ENCODE data around the gene ADARB1. TPM values are rescaled to one million over a fixed set of nuclear protein-coding genes. Genes with fewer than 3 reads are reported as not detected.

ADARB1 gene
- total RNA-seq, 1 donor from 2014 or later, result 25.9 TPM

- Mint-ChIP-seq H3K4me1 (ENCODE audit: low read depth) (peaks cover 2% of the 10 kb centered on the region), H3K9me3 (peaks cover 24% of the 10 kb centered on the region), H3K27me3 (ENCODE audit: insufficient read depth) (no peaks in the 10 kb centered on the region), H3K4me3 (no peak overlapping the region), H3K27ac (no peak overlapping the region), H3K36me3 (ENCODE audit: low read depth) (peaks cover 31% of the 10 kb centered on the region)
- DNase-seq (ENCODE audit: low spot score), result no peak
- intact Hi-C loops (cut with micrococcal nuclease), result no loop called here
These were observed 146.5 kb downstream of the ADARB1 start for GRCh38 chr21:45220714-45221490.

- intact Hi-C loops (cut with micrococcal nuclease), result no loop called here
- Mint-ChIP-seq H3K9me3 (peaks cover 13% of the 10 kb centered on the region), H3K36me3 (ENCODE audit: low read depth) (peaks cover 28% of the 10 kb centered on the region), H3K27me3 (ENCODE audit: insufficient read depth) (no peaks in the 10 kb centered on the region), H3K4me1 (ENCODE audit: low read depth) (peaks cover 13% of the 10 kb centered on the region), H3K4me3 (no peak overlapping the region), H3K27ac (no peak overlapping the region)
- DNase-seq (ENCODE audit: low spot score), result no peak
These were observed 147.6 kb downstream of the ADARB1 start for GRCh38 chr21:45222001-45222400.

- no peaks in the 10 kb centered on the region for H3K9me3 Mint-ChIP-seq
- H3K36me3 Mint-ChIP-seq (ENCODE audit: low read depth), result peaks cover 18% of the 10 kb centered on the region
- intact Hi-C loops (cut with micrococcal nuclease), result no loop called here
- H3K4me3 Mint-ChIP-seq, result no peak overlapping the region
- H3K27me3 Mint-ChIP-seq (ENCODE audit: insufficient read depth), result no peaks in the 10 kb centered on the region
- peaks cover 27% of the 10 kb centered on the region for H3K4me1 Mint-ChIP-seq (ENCODE audit: low read depth)
- DNase-seq (ENCODE audit: low spot score), result no peak
- no peak overlapping the region for H3K27ac Mint-ChIP-seq
These were observed 149.1 kb downstream of the ADARB1 start for GRCh38 chr21:45223236-45224185.

- Mint-ChIP-seq H3K27ac (no peak overlapping the region), H3K4me3 (no peak overlapping the region), H3K4me1 (ENCODE audit: low read depth) (peaks cover 34% of the 10 kb centered on the region), H3K27me3 (ENCODE audit: insufficient read depth) (no peaks in the 10 kb centered on the region), H3K36me3 (ENCODE audit: low read depth) (peaks cover 14% of the 10 kb centered on the region), H3K9me3 (no peaks in the 10 kb centered on the region)
- DNase-seq (ENCODE audit: low spot score), result no peak
- intact Hi-C loops (cut with micrococcal nuclease), result no loop called here
These were observed 150.0 kb downstream of the ADARB1 start for GRCh38 chr21:45224189-45224938.

GRCh38 chr21:45225041-45225740 lies 150.8 kb downstream of the ADARB1 start:
- DNase-seq (ENCODE audit: low spot score), result no peak
- Mint-ChIP-seq H3K27ac (no peak overlapping the region), H3K27me3 (ENCODE audit: insufficient read depth) (no peaks in the 10 kb centered on the region), H3K4me1 (ENCODE audit: low read depth) (peaks cover 34% of the 10 kb centered on the region), H3K36me3 (ENCODE audit: low read depth) (peaks cover 14% of the 10 kb centered on the region), H3K9me3 (no peaks in the 10 kb centered on the region), H3K4me3 (no peak overlapping the region)
- intact Hi-C loops (cut with micrococcal nuclease), result no loop called here

- no peak overlapping the region for H3K4me3 Mint-ChIP-seq
- peaks cover 12% of the 10 kb centered on the region for H3K36me3 Mint-ChIP-seq (ENCODE audit: low read depth)
- H3K27ac Mint-ChIP-seq, result no peak overlapping the region
- peaks cover 34% of the 10 kb centered on the region for H3K4me1 Mint-ChIP-seq (ENCODE audit: low read depth)
- DNase-seq (ENCODE audit: low spot score), result no peak
- no peaks in the 10 kb centered on the region for H3K27me3 Mint-ChIP-seq (ENCODE audit: insufficient read depth)
- intact Hi-C loops (cut with micrococcal nuclease), result no loop called here
- no peaks in the 10 kb centered on the region for H3K9me3 Mint-ChIP-seq
These were observed 151.5 kb downstream of the ADARB1 start for GRCh38 chr21:45225741-45226327.

GRCh38 chr21:45226540-45227326 lies 152.4 kb downstream of the ADARB1 start:
- Mint-ChIP-seq H3K36me3 (ENCODE audit: low read depth) (peaks cover 8% of the 10 kb centered on the region), H3K27me3 (ENCODE audit: insufficient read depth) (no peaks in the 10 kb centered on the region), H3K4me1 (ENCODE audit: low read depth) (peaks cover 34% of the 10 kb centered on the region), H3K9me3 (no peaks in the 10 kb centered on the region), H3K4me3 (no peak overlapping the region), H3K27ac (no peak overlapping the region)
- no peak for DNase-seq (ENCODE audit: low spot score)
- intact Hi-C loops (cut with micrococcal nuclease), result no loop called here

GRCh38 chr21:45227735-45228134 lies 153.4 kb downstream of the ADARB1 start:
- intact Hi-C loops (cut with micrococcal nuclease), result loop anchor here (1.0 to 2.0 kb wide), 3 partner anchors 19 to 75 kb away; no protein-coding TSS in a partner anchor
- Mint-ChIP-seq H3K36me3 (ENCODE audit: low read depth) (peaks cover 8% of the 10 kb centered on the region), H3K9me3 (no peaks in the 10 kb centered on the region), H3K4me1 (ENCODE audit: low read depth) (peaks cover 34% of the 10 kb centered on the region), H3K27ac (no peak overlapping the region), H3K27me3 (ENCODE audit: insufficient read depth) (peaks cover 9% of the 10 kb centered on the region), H3K4me3 (no peak overlapping the region)
- no peak for DNase-seq (ENCODE audit: low spot score)

- Mint-ChIP-seq H3K4me1 (ENCODE audit: low read depth) (peaks cover 34% of the 10 kb centered on the region), H3K9me3 (no peaks in the 10 kb centered on the region), H3K27ac (peak overlapping the region; percentile 41), H3K27me3 (ENCODE audit: insufficient read depth) (peaks cover 9% of the 10 kb centered on the region), H3K4me3 (no peak overlapping the region), H3K36me3 (ENCODE audit: low read depth) (peaks cover 8% of the 10 kb centered on the region)
- peak; percentile 61 for DNase-seq (ENCODE audit: low spot score)
- intact Hi-C loops (cut with micrococcal nuclease), result loop anchor here (1.0 to 2.0 kb wide), 3 partner anchors 19 to 76 kb away; no protein-coding TSS in a partner anchor
These were observed 153.8 kb downstream of the ADARB1 start for GRCh38 chr21:45228171-45228641.

GRCh38 chr21:45228656-45229240 lies 154.4 kb downstream of the ADARB1 start:
- Mint-ChIP-seq H3K9me3 (no peaks in the 10 kb centered on the region), H3K27me3 (ENCODE audit: insufficient read depth) (peaks cover 12% of the 10 kb centered on the region), H3K36me3 (ENCODE audit: low read depth) (peaks cover 8% of the 10 kb centered on the region), H3K4me3 (no peak overlapping the region), H3K4me1 (ENCODE audit: low read depth) (peaks cover 34% of the 10 kb centered on the region), H3K27ac (no peak overlapping the region)
- DNase-seq (ENCODE audit: low spot score), result no peak
- intact Hi-C loops (cut with micrococcal nuclease), result loop anchor here (1.0 to 2.0 kb wide), 3 partner anchors 20 to 76 kb away; no protein-coding TSS in a partner anchor

- Mint-ChIP-seq H3K27ac (no peak overlapping the region), H3K9me3 (no peaks in the 10 kb centered on the region), H3K27me3 (ENCODE audit: insufficient read depth) (peaks cover 23% of the 10 kb centered on the region), H3K4me1 (ENCODE audit: low read depth) (peaks cover 28% of the 10 kb centered on the region), H3K4me3 (no peak overlapping the region), H3K36me3 (ENCODE audit: low read depth) (no peaks in the 10 kb centered on the region)
- intact Hi-C loops (cut with micrococcal nuclease), result no loop called here
- DNase-seq (ENCODE audit: low spot score), result no peak
These were observed 157.3 kb downstream of the ADARB1 start for GRCh38 chr21:45231705-45232104.

Data from activated T-helper 1 cell treated with anti-CD3 and anti-CD28 coated beads, Interleukin-12 subunit alpha, Interleukin-12 subunit beta, Interleukin-2, Interleukin-4 antibody, amounts not matched to agents 30 ng/mL and 10 ng/mL and 1 ng/mL, durations not matched to agents 14 hours and 24 hours and 36 hours (primary cell).